ENCODE measurements around the gene GPLD1.

DNA sequence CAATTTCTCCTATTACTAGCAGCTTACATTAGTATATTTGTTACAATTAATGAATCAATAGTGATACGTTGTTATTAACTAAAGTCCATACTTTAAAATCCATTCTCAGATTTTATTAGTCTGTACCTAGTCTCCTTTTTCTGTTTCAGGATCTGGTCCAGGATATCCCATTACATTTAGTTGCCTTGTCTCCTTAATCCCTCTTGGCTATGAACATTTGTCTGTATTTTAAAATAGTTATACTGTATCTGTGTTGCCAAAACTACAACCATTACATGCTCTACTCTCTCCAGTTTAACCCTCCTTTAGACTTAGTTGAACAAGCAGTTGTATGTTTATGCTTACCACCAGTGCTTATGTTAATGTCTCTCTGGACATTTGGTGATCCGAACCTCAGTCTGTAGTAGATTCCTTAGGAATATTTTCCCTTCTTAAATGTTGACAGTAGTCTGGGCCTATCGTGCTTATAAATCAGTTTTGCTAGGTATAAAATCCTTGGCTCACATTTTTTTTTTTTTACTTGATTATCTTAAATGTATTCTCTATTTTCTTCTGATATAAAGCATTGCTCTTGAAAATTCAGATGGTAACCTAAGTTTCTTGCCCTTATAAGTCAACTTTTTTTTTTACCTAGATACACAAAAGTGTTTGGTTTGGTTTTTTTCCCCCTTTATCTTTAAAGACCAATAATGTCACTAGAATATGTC is 17.6 kb upstream of the GPLD1 start:
- TF ChIP-seq, protein P1, sequence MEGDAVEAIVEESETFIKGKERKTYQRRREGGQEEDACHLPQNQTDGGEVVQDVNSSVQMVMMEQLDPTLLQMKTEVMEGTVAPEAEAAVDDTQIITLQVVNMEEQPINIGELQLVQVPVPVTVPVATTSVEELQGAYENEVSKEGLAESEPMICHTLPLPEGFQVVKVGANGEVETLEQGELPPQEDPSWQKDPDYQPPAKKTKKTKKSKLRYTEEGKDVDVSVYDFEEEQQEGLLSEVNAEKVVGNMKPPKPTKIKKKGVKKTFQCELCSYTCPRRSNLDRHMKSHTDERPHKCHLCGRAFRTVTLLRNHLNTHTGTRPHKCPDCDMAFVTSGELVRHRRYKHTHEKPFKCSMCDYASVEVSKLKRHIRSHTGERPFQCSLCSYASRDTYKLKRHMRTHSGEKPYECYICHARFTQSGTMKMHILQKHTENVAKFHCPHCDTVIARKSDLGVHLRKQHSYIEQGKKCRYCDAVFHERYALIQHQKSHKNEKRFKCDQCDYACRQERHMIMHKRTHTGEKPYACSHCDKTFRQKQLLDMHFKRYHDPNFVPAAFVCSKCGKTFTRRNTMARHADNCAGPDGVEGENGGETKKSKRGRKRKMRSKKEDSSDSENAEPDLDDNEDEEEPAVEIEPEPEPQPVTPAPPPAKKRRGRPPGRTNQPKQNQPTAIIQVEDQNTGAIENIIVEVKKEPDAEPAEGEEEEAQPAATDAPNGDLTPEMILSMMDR (IDR thresholded peaks at IDR 0.05) = no peak
- TF ChIP-seq POLR2A (IDR thresholded peaks at IDR 0.05) (no peak), POLR2AphosphoS5 (IDR thresholded peaks at IDR 0.05; ENCODE audit: insufficient read depth in 1 of 2, low read depth in 1 of 2) (no peak)

All from vagina (tissue), 2 donors.